HepG2 (cell line): ENCODE data around the gene PANX1. TPM values are rescaled to one million over a fixed set of nuclear protein-coding genes. Genes with fewer than 3 reads are reported as not detected.

ENCODE experiments used
- DNMT3B ChIP-seq: conservative IDR thresholded peaks from 2 replicates; pipeline ENCODE4 v1.6.1; 2016; ENCODE audit warnings: missing biosample characterization, control low read depth
- ESRRA ChIP-seq: sonication (generic); formaldehyde crosslinking; IDR thresholded peaks from 2 replicates; pipeline ENCODE4 v1.5.1; 2020; ENCODE audit warnings: mild to moderate bottlenecking, low read depth, missing genetic modification reagents
- HIVEP1 ChIP-seq: sonication (generic); formaldehyde crosslinking; IDR thresholded peaks from 2 replicates; pipeline ENCODE4 v1.4.0; 2020; ENCODE audit warnings: mild to moderate bottlenecking, missing genetic modification reagents
- IRX3 ChIP-seq: sonication (generic); formaldehyde crosslinking; IDR thresholded peaks from 2 replicates; pipeline ENCODE4 v1.8.1; 2023; ENCODE audit warnings: mild to moderate bottlenecking, low read depth, missing genetic modification reagents, borderline replicate concordance
- MAF1 ChIP-seq: sonication (generic); formaldehyde crosslinking; IDR thresholded peaks from 2 replicates; pipeline ENCODE4 v1.5.0; 2020; ENCODE audit warnings: missing genetic modification reagents, borderline replicate concordance
- MED8 ChIP-seq: sonication (generic); formaldehyde crosslinking; IDR thresholded peaks from 2 replicates; pipeline ENCODE4 v1.8.1; 2023; ENCODE audit warnings: mild to moderate bottlenecking, missing genetic modification reagents; ENCODE audit not compliant: insufficient replicate concordance
- NFE2 ChIP-seq: sonication (generic); formaldehyde crosslinking; IDR thresholded peaks from 2 replicates; pipeline ENCODE4 v1.4.0; 2020; ENCODE audit warnings: missing genetic modification reagents
- NR2C2 ChIP-seq: sonication (generic); formaldehyde crosslinking; IDR thresholded peaks from 2 replicates; pipeline ENCODE4 v1.4.0; 2020; ENCODE audit warnings: missing genetic modification reagents, mild to moderate bottlenecking, moderate library complexity, borderline replicate concordance
- SAP130 ChIP-seq: IDR thresholded peaks from 2 replicates; pipeline ENCODE4 v1.6.1; 2016; ENCODE audit warnings: low read depth
- SMAD9 ChIP-seq: sonication (generic); formaldehyde crosslinking; IDR thresholded peaks from 2 replicates; pipeline ENCODE4 v1.5.1; 2020; ENCODE audit warnings: mild to moderate bottlenecking, missing genetic modification reagents
- SP5 ChIP-seq: IDR thresholded peaks from 2 replicates; pipeline ENCODE4 v1.6.1; 2016; ENCODE audit warnings: low read depth, borderline replicate concordance
- SRF ChIP-seq: IDR thresholded peaks from 2 replicates; pipeline ENCODE4 v1.6.1; 2011; ENCODE audit warnings: mild to moderate bottlenecking, low read depth, low read length, moderate library complexity
- TFE3 ChIP-seq: IDR thresholded peaks from 2 replicates; pipeline ENCODE4 v1.6.1; 2016
- ZBTB1 ChIP-seq: sonication (generic); formaldehyde crosslinking; IDR thresholded peaks from 2 replicates; pipeline ENCODE4 v1.4.0; 2020; ENCODE audit warnings: missing genetic modification reagents, borderline replicate concordance
- ZFAT ChIP-seq: sonication (generic); formaldehyde crosslinking; conservative IDR thresholded peaks from 2 replicates; pipeline ENCODE4 v1.8.1; 2023; ENCODE audit warnings: missing genetic modification reagents, inconsistent platforms
- ZNF276 ChIP-seq: sonication (generic); formaldehyde crosslinking; IDR thresholded peaks from 2 replicates; pipeline ENCODE4 v1.4.0; 2020; ENCODE audit warnings: mild to moderate bottlenecking, low read depth, missing genetic modification reagents
- ZNF333 ChIP-seq: sonication (generic); formaldehyde crosslinking; IDR thresholded peaks from 2 replicates; pipeline ENCODE4 v1.4.0; 2020; ENCODE audit warnings: mild to moderate bottlenecking, missing genetic modification reagents, borderline replicate concordance
- ZNF563 ChIP-seq: sonication (generic); formaldehyde crosslinking; IDR thresholded peaks from 2 replicates; pipeline ENCODE4 v1.8.0; 2022; ENCODE audit warnings: mild to moderate bottlenecking, moderate library complexity, missing genetic modification reagents
- polyA plus RNA-seq, 8 experiments: library from polyadenylated mRNA; depleted of rRNA in 3 of 8; stranded (reverse) in 7 of 8; unstranded in 1 of 8; fragments of >200 nt; fragmentation: Illumina TruSeq in 4 of 8; extraction: Trizol in 4 of 8; gene quantifications; 2 replicates each; pipeline versions ENCODE4 v1.2.1 to v1.2.3, GENCODE V29; 2011 to 2016; ENCODE audit warnings: low read depth in 4 of 8, missing spikeins in 1 of 8, mixed read lengths in 1 of 8; ENCODE audit not compliant: insufficient read depth in 1 of 8
- total RNA-seq, 5 experiments: library from RNA; depleted of rRNA; stranded (reverse); fragments of >200 nt; fragmentation: Illumina TruSeq; extraction: Trizol; gene quantifications; 2 replicates each; pipeline ENCODE4 v1.2.3, GENCODE V29; 2016; ENCODE audit warnings: low read depth in 1 of 5
- TF ChIP-seq, protein P1 (sequence below): sonication (generic); formaldehyde crosslinking; IDR thresholded peaks from 2 replicates; pipeline ENCODE4 v1.5.0; 2020; ENCODE audit warnings: mild to moderate bottlenecking, missing genetic modification reagents, borderline replicate concordance

Gene PANX1
- total and polyA plus RNA-seq, 2 of the 13 experiments (the other 11 are each of a cell fraction or from before 2014, with no cell fraction given): 8.3 to 24.8 TPM

GRCh38 chr11:94128746-94129511 lies at the start of gene PANX1 (continued):
- 0 out of 2 replicates have a peak, but pooled peaks have one; percentile 27 for TF ChIP-seq ZBTB1 (CRISPR knock-in tag)
- TF ChIP-seq NFE2 (CRISPR knock-in tag): no peak
- TF ChIP-seq ZNF276: 0 out of 2 replicates have a peak, but pooled peaks have one; percentile 23
- TF ChIP-seq ESRRA (CRISPR knock-in tag): peak; percentile 19; the same call in 1 of the 2 replicates
- peak; percentile 40; the same call in 1 of the 2 replicates for TF ChIP-seq ZNF563 (CRISPR knock-in tag)
- TF ChIP-seq ZNF333: 0 out of 2 replicates have a peak, but pooled peaks have one; percentile 27
- peak; percentile 64; the same call in 1 of the 2 replicates for TF ChIP-seq IRX3 (CRISPR knock-in tag)
- TF ChIP-seq MED8 (CRISPR knock-in tag): peak; percentile 34
- TF ChIP-seq MAF1 (CRISPR knock-in tag): peak; percentile 29; the same call in 1 of the 2 replicates
- TF ChIP-seq TFE3 (CRISPR knock-in tag): 0 out of 2 replicates have a peak, but pooled peaks have one; percentile 74
- 0 out of 2 replicates have a peak, but pooled peaks have one; percentile 18 for TF ChIP-seq NR2C2 (CRISPR knock-in tag)
- TF ChIP-seq, protein P1, sequence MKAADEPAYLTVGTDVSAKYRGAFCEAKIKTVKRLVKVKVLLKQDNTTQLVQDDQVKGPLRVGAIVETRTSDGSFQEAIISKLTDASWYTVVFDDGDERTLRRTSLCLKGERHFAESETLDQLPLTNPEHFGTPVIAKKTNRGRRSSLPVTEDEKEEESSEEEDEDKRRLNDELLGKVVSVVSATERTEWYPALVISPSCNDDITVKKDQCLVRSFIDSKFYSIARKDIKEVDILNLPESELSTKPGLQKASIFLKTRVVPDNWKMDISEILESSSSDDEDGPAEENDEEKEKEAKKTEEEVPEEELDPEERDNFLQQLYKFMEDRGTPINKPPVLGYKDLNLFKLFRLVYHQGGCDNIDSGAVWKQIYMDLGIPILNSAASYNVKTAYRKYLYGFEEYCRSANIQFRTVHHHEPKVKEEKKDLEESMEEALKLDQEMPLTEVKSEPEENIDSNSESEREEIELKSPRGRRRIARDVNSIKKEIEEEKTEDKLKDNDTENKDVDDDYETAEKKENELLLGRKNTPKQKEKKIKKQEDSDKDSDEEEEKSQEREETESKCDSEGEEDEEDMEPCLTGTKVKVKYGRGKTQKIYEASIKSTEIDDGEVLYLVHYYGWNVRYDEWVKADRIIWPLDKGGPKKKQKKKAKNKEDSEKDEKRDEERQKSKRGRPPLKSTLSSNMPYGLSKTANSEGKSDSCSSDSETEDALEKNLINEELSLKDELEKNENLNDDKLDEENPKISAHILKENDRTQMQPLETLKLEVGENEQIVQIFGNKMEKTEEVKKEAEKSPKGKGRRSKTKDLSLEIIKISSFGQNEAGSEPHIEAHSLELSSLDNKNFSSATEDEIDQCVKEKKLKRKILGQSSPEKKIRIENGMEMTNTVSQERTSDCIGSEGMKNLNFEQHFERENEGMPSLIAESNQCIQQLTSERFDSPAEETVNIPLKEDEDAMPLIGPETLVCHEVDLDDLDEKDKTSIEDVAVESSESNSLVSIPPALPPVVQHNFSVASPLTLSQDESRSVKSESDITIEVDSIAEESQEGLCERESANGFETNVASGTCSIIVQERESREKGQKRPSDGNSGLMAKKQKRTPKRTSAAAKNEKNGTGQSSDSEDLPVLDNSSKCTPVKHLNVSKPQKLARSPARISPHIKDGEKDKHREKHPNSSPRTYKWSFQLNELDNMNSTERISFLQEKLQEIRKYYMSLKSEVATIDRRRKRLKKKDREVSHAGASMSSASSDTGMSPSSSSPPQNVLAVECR (CRISPR knock-in tag): peak; percentile 88
- no peak for TF ChIP-seq SMAD9 (CRISPR knock-in tag)
- no peak for TF ChIP-seq DNMT3B (CRISPR knock-in tag)
- TF ChIP-seq ZFAT (CRISPR knock-in tag): peak; percentile 81; the same call in 1 of the 2 replicates
- peak; percentile 96; the same call in 1 of the 2 replicates for TF ChIP-seq HIVEP1 (CRISPR knock-in tag)
- peak; percentile 37; the same call in 1 of the 2 replicates for TF ChIP-seq SP5
- TF ChIP-seq SAP130 (CRISPR knock-in tag): peak; percentile 85
- TF ChIP-seq SRF: no peak
